GM12875 (cell line): ENCODE data around the gene PRG3.

Source experiments
- H3K4me3 ChIP-seq: one replicate; pipeline ENCODE4 v1.5.1; 2011; ENCODE audit warnings: low read depth, low read length, control low read depth
- TF ChIP-seq, protein P1 (sequence below): IDR thresholded peaks from 2 replicates; pipeline ENCODE4 v1.5.1; 2011; ENCODE audit warnings: low read depth, mild to moderate bottlenecking, control low read depth, inconsistent platforms, low read length, moderate library complexity, borderline replicate concordance; ENCODE audit not compliant: insufficient read depth

The PRG3 gene

GRCh38 chr11:57390535-57390934, 9.6 kb upstream of the PRG3 start, which contains the start of gene PRG2:
PRG2 (minus strand) TSS chr11:57390650; CDS start chr11:57389944, 706 bp downstream.
- no peak within 1 kb of the TSS for H3K4me3 ChIP-seq
- TF ChIP-seq, protein P1, sequence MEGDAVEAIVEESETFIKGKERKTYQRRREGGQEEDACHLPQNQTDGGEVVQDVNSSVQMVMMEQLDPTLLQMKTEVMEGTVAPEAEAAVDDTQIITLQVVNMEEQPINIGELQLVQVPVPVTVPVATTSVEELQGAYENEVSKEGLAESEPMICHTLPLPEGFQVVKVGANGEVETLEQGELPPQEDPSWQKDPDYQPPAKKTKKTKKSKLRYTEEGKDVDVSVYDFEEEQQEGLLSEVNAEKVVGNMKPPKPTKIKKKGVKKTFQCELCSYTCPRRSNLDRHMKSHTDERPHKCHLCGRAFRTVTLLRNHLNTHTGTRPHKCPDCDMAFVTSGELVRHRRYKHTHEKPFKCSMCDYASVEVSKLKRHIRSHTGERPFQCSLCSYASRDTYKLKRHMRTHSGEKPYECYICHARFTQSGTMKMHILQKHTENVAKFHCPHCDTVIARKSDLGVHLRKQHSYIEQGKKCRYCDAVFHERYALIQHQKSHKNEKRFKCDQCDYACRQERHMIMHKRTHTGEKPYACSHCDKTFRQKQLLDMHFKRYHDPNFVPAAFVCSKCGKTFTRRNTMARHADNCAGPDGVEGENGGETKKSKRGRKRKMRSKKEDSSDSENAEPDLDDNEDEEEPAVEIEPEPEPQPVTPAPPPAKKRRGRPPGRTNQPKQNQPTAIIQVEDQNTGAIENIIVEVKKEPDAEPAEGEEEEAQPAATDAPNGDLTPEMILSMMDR: no peak

GRCh38 chr11:57387289-57388030, 6.5 kb upstream of the PRG3 start:
- TF ChIP-seq, protein P1: no peak
- H3K4me3 ChIP-seq: no peak overlapping the region

DNA sequence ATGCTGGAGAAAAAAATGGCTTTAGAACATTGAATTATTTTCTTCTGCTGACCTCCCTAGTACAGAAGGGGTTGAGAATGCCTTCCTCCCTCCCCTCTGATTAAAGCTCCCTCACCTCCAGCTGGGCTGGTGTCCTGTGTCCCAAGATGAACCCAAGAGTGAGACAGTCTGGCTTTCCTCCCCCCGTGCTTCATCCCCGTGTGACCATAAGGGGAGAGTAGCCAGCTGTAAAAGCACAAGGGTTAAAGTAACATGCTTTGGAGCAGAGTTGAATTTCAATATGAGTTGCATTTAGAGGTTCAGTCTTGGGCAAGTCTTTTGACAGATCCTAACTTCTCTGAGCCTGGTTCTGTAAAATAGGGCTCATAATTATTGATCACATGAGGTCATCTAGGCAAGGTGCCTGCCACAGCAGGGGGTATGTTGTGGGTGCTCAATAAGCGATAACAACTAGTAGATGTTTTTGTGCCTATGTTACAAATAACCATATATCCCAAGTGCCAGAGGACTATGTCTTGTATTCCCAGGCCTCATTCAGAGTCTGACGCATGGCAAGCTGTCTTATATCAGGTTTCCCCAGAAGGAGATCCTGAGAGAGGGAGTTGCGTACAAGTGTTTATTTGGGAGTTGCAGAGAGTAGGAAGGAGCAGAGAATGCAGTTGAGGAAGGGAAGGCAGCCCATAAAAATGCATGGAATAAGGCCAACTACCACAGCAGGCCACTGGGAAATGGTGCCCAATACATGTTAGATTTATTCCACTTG, 5.4 kb upstream of the PRG3 start:
- TF ChIP-seq, protein P1: no peak
- H3K4me3 ChIP-seq: no peak overlapping the region

GRCh38 chr11:57379732-57380131, 1.2 kb downstream of the PRG3 start:
- TF ChIP-seq, protein P1: no peak
- H3K4me3 ChIP-seq: no peak overlapping the region

DNA sequence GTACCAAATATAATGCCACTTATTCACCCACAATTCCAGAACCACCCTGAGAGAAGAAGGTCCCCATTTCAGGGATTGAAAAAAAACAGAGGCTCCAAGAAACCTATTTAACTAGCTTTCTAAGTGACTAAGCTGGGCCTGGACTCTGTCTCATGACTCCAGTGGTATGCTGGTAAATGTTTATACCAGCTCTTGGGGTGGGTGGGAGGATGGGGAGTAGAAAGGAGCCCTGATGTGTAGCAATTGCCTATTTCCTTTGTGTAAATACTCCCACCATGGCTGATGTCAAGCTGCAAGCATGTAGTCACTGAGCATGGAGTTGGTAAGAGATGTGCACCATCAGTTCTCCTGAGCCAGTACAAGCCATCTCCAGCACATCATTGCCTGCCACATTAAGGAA, 2.8 kb downstream of the PRG3 start:
- TF ChIP-seq, protein P1: no peak
- H3K4me3 ChIP-seq: no peak overlapping the region

GRCh38 chr11:57377107-57377506, 3.8 kb downstream of the PRG3 start:
- TF ChIP-seq, protein P1: no peak
- H3K4me3 ChIP-seq: no peak overlapping the region
